ENCODE measurements around the gene NAT9. TPM values are rescaled to one million over a fixed set of nuclear protein-coding genes. Genes with fewer than 3 reads are reported as not detected.

Gene NAT9
- total and polyA plus RNA-seq, 2 donors (not counting 3 experiments of a cell fraction or from before 2014, with no cell fraction given): 39.3 to 44.8 TPM

GRCh38 chr17:74744349-74744713 lies 31.8 kb downstream of the NAT9 start:
- Histone ChIP-seq H3K4me1 (ENCODE audit: control insufficient read depth, extremely low read depth, insufficient read depth, low read length) (peaks cover 8% of the 10 kb centered on the region), H3K9me1 (replicated peaks; ENCODE audit: control insufficient read depth, extremely low read depth, insufficient read depth, low read length) (no peaks in the 10 kb centered on the region), H3K36me3 (ENCODE audit: control insufficient read depth in 2 of 2, extremely low read depth in 1 of 2, insufficient read depth in 2 of 2, low read length in 2 of 2) (no peaks in the 10 kb centered on the region), H3K4me3 (replicated peaks in 1 of 3; ENCODE audit: insufficient read depth in 1 of 3, low read depth in 1 of 3, low read length in 3 of 3) (no peak overlapping the region), H4K20me1 (replicated peaks; ENCODE audit: control insufficient read depth, extremely low read depth, insufficient read depth, low read length) (no peaks in the 10 kb centered on the region), H3K27me3 (ENCODE audit: control insufficient read depth in 2 of 2, insufficient read depth in 2 of 2, low read length in 2 of 2) (peaks cover 0 to 4% of the 10 kb centered on the region in 2 experiments), H2AFZ (ENCODE audit: low read depth, low read length) (no peak overlapping the region), H3K9ac (replicated peaks; ENCODE audit: extremely low read depth, insufficient read depth, low read length) (no peak overlapping the region), H3K27ac (ENCODE audit: insufficient read depth, low read depth, low read length) (no peak overlapping the region), H3K79me2 (ENCODE audit: control insufficient read depth, insufficient read depth, low read length) (no peaks in the 10 kb centered on the region), H3K9me3 (replicated peaks; ENCODE audit: control insufficient read depth, insufficient read depth, low read length) (no peaks in the 10 kb centered on the region), H3K4me2 (ENCODE audit: insufficient read depth, low read length) (no peak overlapping the region)
- CTCF ChIA-PET: interaction anchor here (0.6 to 4.2 kb wide), 20 partner anchors 8 to 365 kb away, joined by 3 to 84 read pairs (median 8); partner anchors contain the start of genes FDXR and NAT9
- TF ChIP-seq EZH2 (IDR thresholded peaks at IDR 0.05; ENCODE audit: borderline replicate concordance, low read depth, low read length, severe bottlenecking): no peak
- TF ChIP-seq, protein P1, sequence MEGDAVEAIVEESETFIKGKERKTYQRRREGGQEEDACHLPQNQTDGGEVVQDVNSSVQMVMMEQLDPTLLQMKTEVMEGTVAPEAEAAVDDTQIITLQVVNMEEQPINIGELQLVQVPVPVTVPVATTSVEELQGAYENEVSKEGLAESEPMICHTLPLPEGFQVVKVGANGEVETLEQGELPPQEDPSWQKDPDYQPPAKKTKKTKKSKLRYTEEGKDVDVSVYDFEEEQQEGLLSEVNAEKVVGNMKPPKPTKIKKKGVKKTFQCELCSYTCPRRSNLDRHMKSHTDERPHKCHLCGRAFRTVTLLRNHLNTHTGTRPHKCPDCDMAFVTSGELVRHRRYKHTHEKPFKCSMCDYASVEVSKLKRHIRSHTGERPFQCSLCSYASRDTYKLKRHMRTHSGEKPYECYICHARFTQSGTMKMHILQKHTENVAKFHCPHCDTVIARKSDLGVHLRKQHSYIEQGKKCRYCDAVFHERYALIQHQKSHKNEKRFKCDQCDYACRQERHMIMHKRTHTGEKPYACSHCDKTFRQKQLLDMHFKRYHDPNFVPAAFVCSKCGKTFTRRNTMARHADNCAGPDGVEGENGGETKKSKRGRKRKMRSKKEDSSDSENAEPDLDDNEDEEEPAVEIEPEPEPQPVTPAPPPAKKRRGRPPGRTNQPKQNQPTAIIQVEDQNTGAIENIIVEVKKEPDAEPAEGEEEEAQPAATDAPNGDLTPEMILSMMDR (IDR thresholded peaks at IDR 0.05; ENCODE audit: extremely low read depth in 1 of 2, insufficient read depth in 1 of 2, low read depth in 1 of 2, low read length in 2 of 2): no peak
- TF ChIP-seq JUN (IDR thresholded peaks at IDR 0.05; ENCODE audit: borderline replicate concordance, insufficient read depth, insufficient read length, low read depth): no peak
- TF ChIP-seq POLR2A (IDR thresholded peaks at IDR 0.05; ENCODE audit: low read depth, low read length): no peak
- TF ChIP-seq, protein P2, sequence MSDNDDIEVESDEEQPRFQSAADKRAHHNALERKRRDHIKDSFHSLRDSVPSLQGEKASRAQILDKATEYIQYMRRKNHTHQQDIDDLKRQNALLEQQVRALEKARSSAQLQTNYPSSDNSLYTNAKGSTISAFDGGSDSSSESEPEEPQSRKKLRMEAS (IDR thresholded peaks at IDR 0.05; ENCODE audit: insufficient read depth, insufficient read length): no peak
- no peak for TF ChIP-seq POLR2AphosphoS5 (IDR thresholded peaks at IDR 0.05; ENCODE audit: insufficient read depth, low read depth, low read length)
- TF ChIP-seq GATA2 (IDR thresholded peaks at IDR 0.05; ENCODE audit: insufficient read depth, insufficient read length, low read depth, low read length): no peak
- no peak for TF ChIP-seq FOS (IDR thresholded peaks at IDR 0.05; ENCODE audit: borderline replicate concordance, insufficient read depth, low read length)
- no peak for TF ChIP-seq MYC (IDR thresholded peaks at IDR 0.05; ENCODE audit: low read depth, low read length)
- intact Hi-C loops (cut with micrococcal nuclease): loop anchor here (1.0 to 10.0 kb wide), 5 partner anchors 26 to 1430 kb away; partner anchors contain the start of gene CDC42EP4
- BruUV-seq (replicated peaks): no TSS peak
- no peak for DNase-seq (ENCODE audit: low read depth, low spot score)
- dilution Hi-C loops (cut with MboI; ENCODE audit: extremely low pct_ligation_motif_present, low sequenced_read_pairs): no loop called here
- POLR2A ChIA-PET: interaction anchor here (1.4 kb wide), 1 partner anchor 32 kb away, joined by 4 read pairs; the partner anchor contains the start of gene NAT9
- FAIRE-seq: no peak

Data from endothelial cell of umbilical vein (primary cell).